ENCODE results near the gene KCNJ6. TPM values are rescaled to one million over a fixed set of nuclear protein-coding genes. Genes with fewer than 3 reads are reported as not detected.
"Not testable (repeated sequence)": the region's sequence is repeated elsewhere in the genome, so short reads cannot be mapped to it uniquely, and the experiment has no call there.

KCNJ6 gene
- total and polyA plus RNA-seq, 8 donors = 0.03 to 0.28 (median 0.17) TPM

GRCh38 chr21:37593015-37593414 lies 323.2 kb downstream of the KCNJ6 start:
- ATAC-seq (no peak), DNase-seq (no peak)
- no peak overlapping the region for H3K4me3 ChIP-seq
- no peak overlapping the region for H3K27ac ChIP-seq
- no peaks in the 10 kb centered on the region for H3K36me3 ChIP-seq
- no peaks in the 10 kb centered on the region for H3K9me3 ChIP-seq
- intact Hi-C loops (cut with DNase I) = no loop called here
- H3K27me3 ChIP-seq = no peaks in the 10 kb centered on the region
- TF ChIP-seq, protein P1, sequence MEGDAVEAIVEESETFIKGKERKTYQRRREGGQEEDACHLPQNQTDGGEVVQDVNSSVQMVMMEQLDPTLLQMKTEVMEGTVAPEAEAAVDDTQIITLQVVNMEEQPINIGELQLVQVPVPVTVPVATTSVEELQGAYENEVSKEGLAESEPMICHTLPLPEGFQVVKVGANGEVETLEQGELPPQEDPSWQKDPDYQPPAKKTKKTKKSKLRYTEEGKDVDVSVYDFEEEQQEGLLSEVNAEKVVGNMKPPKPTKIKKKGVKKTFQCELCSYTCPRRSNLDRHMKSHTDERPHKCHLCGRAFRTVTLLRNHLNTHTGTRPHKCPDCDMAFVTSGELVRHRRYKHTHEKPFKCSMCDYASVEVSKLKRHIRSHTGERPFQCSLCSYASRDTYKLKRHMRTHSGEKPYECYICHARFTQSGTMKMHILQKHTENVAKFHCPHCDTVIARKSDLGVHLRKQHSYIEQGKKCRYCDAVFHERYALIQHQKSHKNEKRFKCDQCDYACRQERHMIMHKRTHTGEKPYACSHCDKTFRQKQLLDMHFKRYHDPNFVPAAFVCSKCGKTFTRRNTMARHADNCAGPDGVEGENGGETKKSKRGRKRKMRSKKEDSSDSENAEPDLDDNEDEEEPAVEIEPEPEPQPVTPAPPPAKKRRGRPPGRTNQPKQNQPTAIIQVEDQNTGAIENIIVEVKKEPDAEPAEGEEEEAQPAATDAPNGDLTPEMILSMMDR (IDR thresholded peaks at IDR 0.05) = no peak
- H3K4me1 ChIP-seq = no peaks in the 10 kb centered on the region

GRCh38 chr21:37592496-37592895 lies 323.8 kb downstream of the KCNJ6 start:
- no peak overlapping the region for H3K4me3 ChIP-seq
- no peaks in the 10 kb centered on the region for H3K9me3 ChIP-seq
- TF ChIP-seq, protein P1 (IDR thresholded peaks at IDR 0.05) = no peak
- H3K27me3 ChIP-seq = no peaks in the 10 kb centered on the region
- H3K27ac ChIP-seq = no peak overlapping the region
- intact Hi-C loops (cut with DNase I) = no loop called here
- H3K36me3 ChIP-seq = no peaks in the 10 kb centered on the region
- ATAC-seq (no peak), DNase-seq (no peak)
- H3K4me1 ChIP-seq = no peaks in the 10 kb centered on the region

- H3K4me1 ChIP-seq; DNase-seq; H3K9me3 ChIP-seq; ATAC-seq; H3K27ac ChIP-seq; H3K27me3 ChIP-seq; H3K36me3 ChIP-seq; H3K4me3 ChIP-seq; intact Hi-C loops (cut with DNase I): not testable (repeated sequence)
Observed at GRCh38 chr21:37591994-37592393, 324.3 kb downstream of the KCNJ6 start.

DNA sequence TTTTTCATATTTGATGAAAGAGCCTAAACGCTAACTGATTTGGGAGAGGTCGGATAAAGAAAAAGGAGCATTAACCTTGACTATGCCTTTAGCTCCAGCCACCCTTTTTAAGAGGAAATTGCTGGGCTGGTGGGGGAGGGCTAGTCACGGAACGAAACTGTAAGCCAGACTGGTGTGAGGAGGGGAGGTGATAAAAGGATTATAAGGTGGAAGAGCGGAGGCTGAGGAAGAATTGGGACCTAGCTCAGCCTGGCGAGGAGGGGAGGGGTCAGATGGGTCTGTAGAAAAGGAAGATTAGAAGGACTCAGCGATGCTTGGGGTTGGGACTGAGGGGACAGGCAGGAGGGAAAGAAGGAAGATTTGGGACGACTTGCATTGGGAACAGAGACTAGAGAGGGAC lies 325.4 kb downstream of the KCNJ6 start:
- ATAC-seq; intact Hi-C loops (cut with DNase I); H3K9me3 ChIP-seq; H3K27ac ChIP-seq; H3K27me3 ChIP-seq; H3K4me3 ChIP-seq; H3K36me3 ChIP-seq; H3K4me1 ChIP-seq; DNase-seq: not testable (repeated sequence)

- DNase-seq; H3K27me3 ChIP-seq; H3K4me3 ChIP-seq; H3K4me1 ChIP-seq; H3K27ac ChIP-seq; intact Hi-C loops (cut with DNase I); ATAC-seq; H3K36me3 ChIP-seq; H3K9me3 ChIP-seq: not testable (repeated sequence)
Observed at GRCh38 chr21:37588644-37589043, 327.6 kb downstream of the KCNJ6 start.

GRCh38 chr21:37587635-37588177 lies 328.6 kb downstream of the KCNJ6 start:
- intact Hi-C loops (cut with DNase I) = no loop called here
- ATAC-seq = no peak

GRCh38 chr21:37587203-37587602 lies 329.1 kb downstream of the KCNJ6 start:
- TF ChIP-seq, protein P1 (IDR thresholded peaks at IDR 0.05) = no peak
- intact Hi-C loops (cut with DNase I) = no loop called here

More at GRCh38 chr21:37587635-37588177, 328.6 kb downstream of the KCNJ6 start:
- Histone ChIP-seq H3K27me3 (no peaks in the 10 kb centered on the region), H3K27ac (no peak overlapping the region), H3K4me3 (no peak overlapping the region), H3K36me3 (no peaks in the 10 kb centered on the region), H3K4me1 (no peaks in the 10 kb centered on the region), H3K9me3 (no peaks in the 10 kb centered on the region)
- DNase-seq = no peak
- TF ChIP-seq, protein P1 (IDR thresholded peaks at IDR 0.05) = no peak

More at GRCh38 chr21:37587203-37587602, 329.1 kb downstream of the KCNJ6 start:
- Histone ChIP-seq H3K4me1 (no peaks in the 10 kb centered on the region), H3K36me3 (no peaks in the 10 kb centered on the region), H3K27me3 (no peaks in the 10 kb centered on the region), H3K4me3 (no peak overlapping the region), H3K27ac (no peak overlapping the region), H3K9me3 (no peaks in the 10 kb centered on the region)
- no peak for ATAC-seq
- DNase-seq = no peak
